Activated CD8-positive, alpha-beta T cell treated with anti-CD3 and anti-CD28 coated beads, Interleukin-2, amount 10 ng/mL, durations not matched to agents 7 days and 5 days (primary cell): ENCODE data around the gene TFG. TPM values are rescaled to one million over a fixed set of nuclear protein-coding genes. Genes with fewer than 3 reads are reported as not detected.
A peak's percentile ranks its signal among the peaks of the same experiment; 100 is the strongest.

ENCODE experiments used
- ATAC-seq: fragments of 150-1000 bp; cut with Tn5 transposase; one replicate; pipeline ENCODE4 v1.10.0; 2021; ENCODE audit warnings: moderate library complexity
- CTCF ChIA-PET: fragments of 350-600 bp; sonication (Branson Sonifier 250); formaldehyde crosslinking; loops from one replicate; lab custom pipeline; 2021; ENCODE audit warnings: antibody characterized with exemption; lab: Charles Lee
- POLR2A ChIA-PET: fragments of 350-600 bp; sonication (Branson Sonifier 250); formaldehyde crosslinking; loops from one replicate; lab custom pipeline; 2021; ENCODE audit warnings: antibody characterized with exemption; lab: Charles Lee
- DNase-seq: peaks from one replicate; pipeline ENCODE4 v3.0.0-alpha.2; 2020
- H3K27ac Mint-ChIP-seq: one replicate; pipeline ENCODE4 v1.8.0; 2021; ENCODE audit warnings: mild to moderate bottlenecking, mixed read lengths
- H3K27me3 Mint-ChIP-seq: one replicate; pipeline ENCODE4 v1.8.0; 2021; ENCODE audit warnings: low read depth, mixed read lengths
- H3K36me3 Mint-ChIP-seq: one replicate; pipeline ENCODE4 v1.8.0; 2021; ENCODE audit warnings: low read depth, mixed read lengths
- H3K4me1 Mint-ChIP-seq: one replicate; pipeline ENCODE4 v1.8.0; 2021; ENCODE audit warnings: low read depth, mixed read lengths
- H3K4me3 Mint-ChIP-seq: one replicate; pipeline ENCODE4 v1.8.0; 2021; ENCODE audit warnings: mild to moderate bottlenecking, mixed read lengths
- H3K9me3 Mint-ChIP-seq: one replicate; pipeline ENCODE4 v1.8.0; 2022; ENCODE audit warnings: mixed read lengths; ENCODE audit not compliant: insufficient read depth
- total RNA-seq, 2 experiments: library from RNA; stranded (reverse); gene quantifications; one replicate each; pipeline ENCODE4 v1.2.3, GENCODE V29; 2021

TFG gene
- total RNA-seq, 2 experiments from 2014 or later, result 59.8 to 63.1 TPM

GRCh38 chr3:100775669-100776068 is 66.4 kb downstream of the TFG start:
- Mint-ChIP-seq H3K9me3 (no peaks in the 10 kb centered on the region), H3K4me3 (no peak overlapping the region), H3K4me1 (no peaks in the 10 kb centered on the region), H3K36me3 (no peaks in the 10 kb centered on the region), H3K27me3 (no peaks in the 10 kb centered on the region), H3K27ac (no peak overlapping the region)
- ATAC-seq, result no peak
- ChIA-PET POLR2A (no interaction called here), CTCF (no interaction called here)
- DNase-seq, result no peak

- Mint-ChIP-seq H3K27me3 (no peaks in the 10 kb centered on the region), H3K36me3 (no peaks in the 10 kb centered on the region), H3K4me3 (no peak overlapping the region), H3K9me3 (no peaks in the 10 kb centered on the region), H3K27ac (no peak overlapping the region), H3K4me1 (no peaks in the 10 kb centered on the region)
- ChIA-PET POLR2A (no interaction called here), CTCF (no interaction called here)
- ATAC-seq, result no peak
- no peak for DNase-seq
Measured at GRCh38 chr3:100776097-100776729, 66.9 kb downstream of the TFG start.

- no peak for DNase-seq
- no peaks in the 10 kb centered on the region for H3K27me3 Mint-ChIP-seq
Measured at GRCh38 chr3:100776746-100777145, 67.5 kb downstream of the TFG start.

DNA sequence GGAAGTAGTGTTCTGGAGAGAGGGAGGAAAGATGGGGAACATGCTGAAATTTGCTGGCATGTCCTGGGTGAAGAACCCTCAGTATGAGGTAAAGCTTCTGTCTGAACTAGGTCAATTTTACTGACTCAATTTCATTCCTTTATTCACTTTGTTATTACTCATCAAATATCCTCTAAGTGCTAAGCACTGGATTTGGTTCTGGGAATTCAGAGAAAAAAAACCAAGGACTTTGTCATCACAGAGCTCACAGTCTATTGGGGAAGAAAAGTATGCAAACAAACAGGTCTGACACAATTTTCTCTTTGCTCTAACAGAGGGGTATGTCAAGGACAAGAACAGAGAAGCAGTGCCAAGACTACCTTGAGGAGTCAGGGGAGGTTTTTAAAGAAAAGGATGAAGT is 68.0 kb downstream of the TFG start:
- Mint-ChIP-seq H3K27ac (no peak overlapping the region), H3K4me1 (no peaks in the 10 kb centered on the region), H3K36me3 (no peaks in the 10 kb centered on the region), H3K27me3 (no peaks in the 10 kb centered on the region), H3K4me3 (no peak overlapping the region), H3K9me3 (no peaks in the 10 kb centered on the region)
- POLR2A ChIA-PET, result no interaction called here
- DNase-seq, result no peak
- no peak for ATAC-seq
- CTCF ChIA-PET, result interaction anchor here (0.6 kb wide), 1 partner anchor 19 kb away, joined by 4 read pairs; no protein-coding TSS in a partner anchor

More at GRCh38 chr3:100776746-100777145, 67.5 kb downstream of the TFG start:
- no peak for ATAC-seq
- CTCF ChIA-PET, result no interaction called here
- POLR2A ChIA-PET, result no interaction called here
- H3K4me1 Mint-ChIP-seq, result no peaks in the 10 kb centered on the region
- no peak overlapping the region for H3K4me3 Mint-ChIP-seq
- H3K9me3 Mint-ChIP-seq, result no peaks in the 10 kb centered on the region
- H3K27ac Mint-ChIP-seq, result no peak overlapping the region
- H3K36me3 Mint-ChIP-seq, result no peaks in the 10 kb centered on the region

- no peaks in the 10 kb centered on the region for H3K36me3 Mint-ChIP-seq
- CTCF ChIA-PET, result no interaction called here
- H3K4me1 Mint-ChIP-seq, result no peaks in the 10 kb centered on the region
- no peak overlapping the region for H3K27ac Mint-ChIP-seq
- no peak for ATAC-seq
- H3K4me3 Mint-ChIP-seq, result no peak overlapping the region
- H3K27me3 Mint-ChIP-seq, result no peaks in the 10 kb centered on the region
- no peak for DNase-seq
- POLR2A ChIA-PET, result no interaction called here
- no peaks in the 10 kb centered on the region for H3K9me3 Mint-ChIP-seq
Measured at GRCh38 chr3:100779480-100779879, 70.2 kb downstream of the TFG start.

- Mint-ChIP-seq H3K27me3 (no peaks in the 10 kb centered on the region), H3K9me3 (no peaks in the 10 kb centered on the region), H3K4me1 (no peaks in the 10 kb centered on the region), H3K27ac (no peak overlapping the region), H3K36me3 (no peaks in the 10 kb centered on the region), H3K4me3 (no peak overlapping the region)
- DNase-seq (no peak), ATAC-seq (no peak)
- ChIA-PET POLR2A (no interaction called here), CTCF (no interaction called here)
Measured at GRCh38 chr3:100780071-100780622, 70.9 kb downstream of the TFG start.

DNA sequence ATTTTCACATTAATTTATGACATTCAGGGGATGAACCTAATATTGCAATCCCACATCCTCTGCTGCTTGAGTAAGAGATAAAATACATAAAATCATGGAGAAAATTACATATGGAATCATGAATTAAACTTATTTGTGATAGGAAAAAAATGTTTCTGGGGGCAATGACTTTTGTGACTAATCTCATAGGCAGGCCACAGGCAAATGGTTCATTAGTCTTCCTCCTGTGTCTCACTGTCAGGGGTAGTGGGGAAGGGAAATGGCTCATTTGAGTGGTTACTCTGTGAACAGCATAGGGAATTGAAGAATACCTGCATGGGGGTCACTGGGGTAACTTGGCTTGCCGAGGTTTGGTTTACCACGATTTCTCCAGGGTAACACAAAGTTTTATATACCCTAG is 72.0 kb downstream of the TFG start:
- H3K9me3 Mint-ChIP-seq, result no peaks in the 10 kb centered on the region
- H3K36me3 Mint-ChIP-seq, result no peaks in the 10 kb centered on the region
- no peak for DNase-seq
- ChIA-PET CTCF (no interaction called here), POLR2A (no interaction called here)
- ATAC-seq, result no peak
- no peak overlapping the region for H3K4me3 Mint-ChIP-seq
- H3K27ac Mint-ChIP-seq, result no peak overlapping the region
- H3K4me1 Mint-ChIP-seq, result no peaks in the 10 kb centered on the region
- H3K27me3 Mint-ChIP-seq, result peaks cover 2% of the 10 kb centered on the region

- Mint-ChIP-seq H3K9me3 (no peaks in the 10 kb centered on the region), H3K4me1 (no peaks in the 10 kb centered on the region), H3K27ac (no peak overlapping the region), H3K4me3 (no peak overlapping the region), H3K36me3 (no peaks in the 10 kb centered on the region), H3K27me3 (peaks cover 2% of the 10 kb centered on the region)
- DNase-seq, result no peak
- CTCF ChIA-PET, result no interaction called here
- ATAC-seq, result no peak
- POLR2A ChIA-PET, result no interaction called here
Measured at GRCh38 chr3:100782348-100782747, 73.1 kb downstream of the TFG start.

GRCh38 chr3:100782906-100783305 is 73.6 kb downstream of the TFG start:
- H3K4me1 Mint-ChIP-seq, result no peaks in the 10 kb centered on the region
- H3K36me3 Mint-ChIP-seq, result no peaks in the 10 kb centered on the region
- ChIA-PET POLR2A (no interaction called here), CTCF (interaction anchor here (5.0 kb wide), 1 partner anchor 14 kb away, joined by 32 read pairs; no protein-coding TSS in a partner anchor)
- no peak for ATAC-seq
- DNase-seq, result no peak
- no peak overlapping the region for H3K27ac Mint-ChIP-seq
- no peaks in the 10 kb centered on the region for H3K9me3 Mint-ChIP-seq
- H3K4me3 Mint-ChIP-seq, result no peak overlapping the region
- H3K27me3 Mint-ChIP-seq, result peaks cover 2% of the 10 kb centered on the region

DNA sequence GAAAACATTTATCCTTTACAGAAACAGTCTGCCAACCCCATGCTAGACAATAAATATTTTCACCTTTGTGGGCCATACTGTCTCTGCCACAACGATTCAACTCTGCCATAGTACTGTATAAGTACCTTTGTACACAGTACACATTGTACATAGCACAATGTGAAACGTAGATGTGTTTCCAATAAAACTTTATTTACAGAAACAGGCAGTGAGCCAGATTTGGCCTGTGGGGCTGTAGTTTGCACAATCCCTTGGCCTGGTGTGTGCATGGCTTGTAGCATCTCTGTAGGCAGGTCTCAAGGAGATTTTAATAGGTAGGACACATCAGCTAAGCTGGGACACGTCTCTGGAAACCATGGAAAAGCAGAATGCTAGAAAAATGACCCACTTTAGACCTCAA is 74.3 kb downstream of the TFG start:
- no peak overlapping the region for H3K4me3 Mint-ChIP-seq
- H3K27ac Mint-ChIP-seq, result no peak overlapping the region
- no peak for ATAC-seq
- peaks cover 2% of the 10 kb centered on the region for H3K27me3 Mint-ChIP-seq
- H3K4me1 Mint-ChIP-seq, result no peaks in the 10 kb centered on the region
- no peaks in the 10 kb centered on the region for H3K9me3 Mint-ChIP-seq
- H3K36me3 Mint-ChIP-seq, result no peaks in the 10 kb centered on the region
- DNase-seq, result no peak
- ChIA-PET CTCF (interaction anchor here (5.0 kb wide), 1 partner anchor 13 kb away, joined by 32 read pairs; no protein-coding TSS in a partner anchor), POLR2A (no interaction called here)

- POLR2A ChIA-PET, result no interaction called here
- no peak for DNase-seq
- ATAC-seq, result no peak
- Mint-ChIP-seq H3K27ac (no peak overlapping the region), H3K4me1 (no peaks in the 10 kb centered on the region), H3K4me3 (no peak overlapping the region), H3K36me3 (no peaks in the 10 kb centered on the region), H3K9me3 (no peaks in the 10 kb centered on the region), H3K27me3 (peaks cover 8% of the 10 kb centered on the region)
- CTCF ChIA-PET, result no interaction called here
Measured at GRCh38 chr3:100789579-100789978, 80.3 kb downstream of the TFG start.

DNA sequence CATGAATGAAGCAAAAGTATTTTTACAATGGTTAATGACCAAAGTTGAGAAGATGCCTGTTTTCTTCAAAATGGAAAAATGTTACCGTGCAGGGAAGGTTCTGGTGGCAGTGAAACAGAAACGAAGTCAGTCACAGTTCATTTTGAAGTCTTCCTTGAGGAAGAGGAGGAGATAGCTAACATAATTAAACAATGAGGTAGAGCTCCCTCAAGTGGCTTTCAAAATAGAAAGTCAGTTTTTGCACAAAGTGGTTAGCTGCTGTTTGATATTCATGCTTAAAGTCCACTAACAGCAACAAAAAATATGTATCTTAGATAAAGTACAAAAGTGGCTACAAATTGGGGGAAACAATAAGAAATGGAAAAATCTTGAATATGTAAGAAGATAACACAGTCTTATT is 87.3 kb downstream of the TFG start:
- CTCF ChIA-PET, result interaction anchor here (0.7 to 3.3 kb wide), 25 partner anchors 11 to 415 kb away, joined by 3 to 32 read pairs (median 5); no protein-coding TSS in a partner anchor
- H3K4me1 Mint-ChIP-seq, result peaks cover 6% of the 10 kb centered on the region
- DNase-seq (no peak), ATAC-seq (no peak)
- H3K9me3 Mint-ChIP-seq, result no peaks in the 10 kb centered on the region
- peaks cover 5% of the 10 kb centered on the region for H3K27me3 Mint-ChIP-seq
- no peaks in the 10 kb centered on the region for H3K36me3 Mint-ChIP-seq
- peak overlapping the region; percentile 35 for H3K4me3 Mint-ChIP-seq
- POLR2A ChIA-PET, result no interaction called here
- no peak overlapping the region for H3K27ac Mint-ChIP-seq
